Activated CD4-positive, CD25-positive, alpha-beta regulatory T cell (primary cell): ENCODE results near the gene DNAJC5G.
"Not testable (repeated sequence)": the region's sequence is repeated elsewhere in the genome, so short reads cannot be mapped to it uniquely, and the experiment has no call there.

Experiments used
- DNase-seq, 4 experiments: peaks; one replicate each; lab custom pipeline; 2025; lab: John Stamatoyannopoulos, UW

Gene DNAJC5G

GRCh38 chr2:27255187-27255586, 20.0 kb upstream of the DNAJC5G start:
- no peak for DNase-seq

- no peak for DNase-seq
Measured at GRCh38 chr2:27255660-27256059, 19.6 kb upstream of the DNAJC5G start.

GRCh38 chr2:27256855-27257454, 18.3 kb upstream of the DNAJC5G start:
- DNase-seq, result no peak

GRCh38 chr2:27258051-27258450, 17.2 kb upstream of the DNAJC5G start:
- DNase-seq, result no peak

GRCh38 chr2:27261241-27261925, 13.8 kb upstream of the DNAJC5G start:
- DNase-seq, result no peak

GRCh38 chr2:27261926-27262298, 13.3 kb upstream of the DNAJC5G start:
- no peak for DNase-seq

- peak; percentile 20 to 28 (median 22) for DNase-seq
Measured at GRCh38 chr2:27262379-27263286, 12.6 kb upstream of the DNAJC5G start, which contains the start of gene SLC30A3. TSS of gene SLC30A3 (minus strand) at chr2:27263047. CDS start at chr2:27262906, 141 bp downstream.

GRCh38 chr2:27263287-27264252, 11.7 kb upstream of the DNAJC5G start:
- DNase-seq, result no peak

GRCh38 chr2:27264253-27264752, 10.9 kb upstream of the DNAJC5G start:
- DNase-seq, result no peak

- DNase-seq, result peak; percentile 9 to 17 (median 14)
Measured at GRCh38 chr2:27264753-27265535, 10.3 kb upstream of the DNAJC5G start.

- no peak for DNase-seq
Measured at GRCh38 chr2:27265536-27265870, 9.7 kb upstream of the DNAJC5G start.

GRCh38 chr2:27268296-27268695, 6.9 kb upstream of the DNAJC5G start:
- not testable (repeated sequence) for DNase-seq

GRCh38 chr2:27270131-27270530, 5.1 kb upstream of the DNAJC5G start:
- DNase-seq, result no peak

GRCh38 chr2:27270670-27271069, 4.6 kb upstream of the DNAJC5G start:
- no peak for DNase-seq

GRCh38 chr2:27271631-27272340, 3.4 kb upstream of the DNAJC5G start:
- DNase-seq, result no peak

GRCh38 chr2:27272537-27273522, 2.4 kb upstream of the DNAJC5G start:
- not testable (repeated sequence) for DNase-seq

GRCh38 chr2:27278010-27278409, 2.8 kb downstream of the DNAJC5G start:
- no peak for DNase-seq

- DNase-seq, result no peak
Measured at GRCh38 chr2:27280826-27281225, 5.6 kb downstream of the DNAJC5G start.

GRCh38 chr2:27281442-27281841, 6.2 kb downstream of the DNAJC5G start:
- DNase-seq, result no peak
